ENCODE data around the gene STUB1. TPM values are rescaled to one million over a fixed set of nuclear protein-coding genes. Genes with fewer than 3 reads are reported as not detected.
A peak's percentile ranks its signal among the peaks of the same experiment; 100 is the strongest.

Gene STUB1
- total and polyA plus RNA-seq, 2 experiments from 2014 or later: 201 to 207 TPM

GRCh38 chr16:678209-678857 lies 1.9 kb upstream of the STUB1 start:
- peaks cover 27% of the 10 kb centered on the region for H3K79me2 ChIP-seq (ENCODE audit: insufficient read depth)
- peaks cover 14% of the 10 kb centered on the region for H3K4me1 ChIP-seq (ENCODE audit: insufficient read depth)
- H3K27ac ChIP-seq: no peak overlapping the region
- H3F3A ChIP-seq (ENCODE audit: insufficient read depth): peaks cover 15% of the 10 kb centered on the region; the same call in 1 of the 2 replicates
- 63 to 65% methylated on average over 19 to 21 of the region's 21 CpGs for WGBS, 2 experiments (ENCODE audit: low coverage in 1 of 2, low lambda C conversion rate in 2 of 2, missing lambda C conversion rate in 2 of 2)
- DNase-seq: no peak
- TF ChIP-seq EZH2phosphoT487 (IDR thresholded peaks at IDR 0.05; ENCODE audit: insufficient read depth, low read depth): no peak
- TF ChIP-seq EZH2 (IDR thresholded peaks at IDR 0.05; ENCODE audit: insufficient read depth, poor library complexity, severe bottlenecking): no peak
- H3K9me2 ChIP-seq (ENCODE audit: insufficient read depth): no peaks in the 10 kb centered on the region
- no peak overlapping the region for H3K4me2 ChIP-seq (ENCODE audit: unreplicated experiment)
- in situ Hi-C loops (cut with MboI): no loop called here
- no peak overlapping the region for H3K4me3 ChIP-seq
- no peak overlapping the region for H3K9ac ChIP-seq
- H3K27me3 ChIP-seq (replicated peaks; ENCODE audit: insufficient read depth): no peaks in the 10 kb centered on the region
- H4K20me1 ChIP-seq (ENCODE audit: insufficient read depth): no peaks in the 10 kb centered on the region
- no peak overlapping the region for H2AFZ ChIP-seq
- peaks cover 11% of the 10 kb centered on the region; the same call in 1 of the 2 replicates for H3K36me3 ChIP-seq (ENCODE audit: low read depth)
- no peaks in the 10 kb centered on the region for H3K9me3 ChIP-seq (ENCODE audit: low read depth)

GRCh38 chr16:678858-679813 lies 1.1 kb upstream of the STUB1 start:
- TF ChIP-seq EZH2 (IDR thresholded peaks at IDR 0.05; ENCODE audit: insufficient read depth, poor library complexity, severe bottlenecking): no peak
- TF ChIP-seq EZH2phosphoT487 (IDR thresholded peaks at IDR 0.05; ENCODE audit: insufficient read depth, low read depth): no peak
- WGBS, 2 experiments (ENCODE audit: low coverage in 1 of 2, low lambda C conversion rate in 2 of 2, missing lambda C conversion rate in 2 of 2): 17 to 23% methylated on average over 40 to 45 of the region's 52 CpGs
- no peaks in the 10 kb centered on the region for H3K27me3 ChIP-seq (replicated peaks; ENCODE audit: insufficient read depth)
- peak overlapping the region; percentile 70 for H3K4me2 ChIP-seq (ENCODE audit: unreplicated experiment)
- peaks cover 15% of the 10 kb centered on the region; the same call in 1 of the 2 replicates for H3F3A ChIP-seq (ENCODE audit: insufficient read depth)
- peak overlapping the region; percentile 74 for H3K4me3 ChIP-seq
- peaks cover 11% of the 10 kb centered on the region; the same call in 1 of the 2 replicates for H3K36me3 ChIP-seq (ENCODE audit: low read depth)
- H3K9ac ChIP-seq: peak overlapping the region; percentile 62
- no peaks in the 10 kb centered on the region for H3K9me3 ChIP-seq (ENCODE audit: low read depth)
- peaks cover 15% of the 10 kb centered on the region for H3K4me1 ChIP-seq (ENCODE audit: insufficient read depth)
- H3K79me2 ChIP-seq (ENCODE audit: insufficient read depth): peaks cover 32% of the 10 kb centered on the region
- H3K9me2 ChIP-seq (ENCODE audit: insufficient read depth): no peaks in the 10 kb centered on the region
- H2AFZ ChIP-seq: peak overlapping the region; percentile 84
- no peak overlapping the region for H3K27ac ChIP-seq
- peak; percentile 64 for DNase-seq
- no peaks in the 10 kb centered on the region for H4K20me1 ChIP-seq (ENCODE audit: insufficient read depth)
- in situ Hi-C loops (cut with MboI): no loop called here

GRCh38 chr16:680625-680945 lies 375 bp downstream of the STUB1 start:
- Histone ChIP-seq H3K9me3 (ENCODE audit: low read depth) (no peaks in the 10 kb centered on the region), H4K20me1 (ENCODE audit: insufficient read depth) (no peaks in the 10 kb centered on the region), H3F3A (ENCODE audit: insufficient read depth) (peaks cover 15% of the 10 kb centered on the region; the same call in 1 of the 2 replicates), H3K9me2 (ENCODE audit: insufficient read depth) (no peaks in the 10 kb centered on the region), H3K9ac (peak overlapping the region; percentile 85), H3K27ac (peak overlapping the region; percentile 63), H3K36me3 (ENCODE audit: low read depth) (peaks cover 11% of the 10 kb centered on the region; the same call in 1 of the 2 replicates), H3K79me2 (ENCODE audit: insufficient read depth) (peaks cover 34% of the 10 kb centered on the region), H3K4me1 (ENCODE audit: insufficient read depth) (peaks cover 15% of the 10 kb centered on the region), H2AFZ (0 out of 2 replicates have a peak overlapping the region, but pooled peaks have one; percentile 62), H3K27me3 (replicated peaks; ENCODE audit: insufficient read depth) (no peaks in the 10 kb centered on the region), H3K4me2 (ENCODE audit: unreplicated experiment) (peak overlapping the region; percentile 94), H3K4me3 (peak overlapping the region; percentile 77)
- 0 to 1% methylated on average over 29 to 32 of the region's 38 CpGs for WGBS, 2 experiments (ENCODE audit: low coverage in 1 of 2, low lambda C conversion rate in 2 of 2, missing lambda C conversion rate in 2 of 2)
- no peak for DNase-seq
- TF ChIP-seq EZH2 (IDR thresholded peaks at IDR 0.05; ENCODE audit: insufficient read depth, poor library complexity, severe bottlenecking): no peak
- TF ChIP-seq EZH2phosphoT487 (IDR thresholded peaks at IDR 0.05; ENCODE audit: insufficient read depth, low read depth): no peak
- in situ Hi-C loops (cut with MboI): no loop called here

- H3K4me3 ChIP-seq: peak overlapping the region; percentile 77
- H3K36me3 ChIP-seq (ENCODE audit: low read depth): peaks cover 11% of the 10 kb centered on the region; the same call in 1 of the 2 replicates
- no peak overlapping the region for H2AFZ ChIP-seq
- peak; percentile 88 for DNase-seq
- peaks cover 40% of the 10 kb centered on the region for H3K79me2 ChIP-seq (ENCODE audit: insufficient read depth)
- no peaks in the 10 kb centered on the region for H4K20me1 ChIP-seq (ENCODE audit: insufficient read depth)
- 42 to 44% methylated on average over 43 to 44 of the region's 44 CpGs for WGBS, 2 experiments (ENCODE audit: low coverage in 1 of 2, low lambda C conversion rate in 2 of 2, missing lambda C conversion rate in 2 of 2)
- H3K27ac ChIP-seq: peak overlapping the region; percentile 63
- H3F3A ChIP-seq (ENCODE audit: insufficient read depth): peaks cover 15% of the 10 kb centered on the region; the same call in 1 of the 2 replicates
- H3K27me3 ChIP-seq (replicated peaks; ENCODE audit: insufficient read depth): no peaks in the 10 kb centered on the region
- peak overlapping the region; percentile 94 for H3K4me2 ChIP-seq (ENCODE audit: unreplicated experiment)
- in situ Hi-C loops (cut with MboI): no loop called here
- peaks cover 15% of the 10 kb centered on the region for H3K4me1 ChIP-seq (ENCODE audit: insufficient read depth)
- no peak for TF ChIP-seq EZH2 (IDR thresholded peaks at IDR 0.05; ENCODE audit: insufficient read depth, poor library complexity, severe bottlenecking)
- no peak for TF ChIP-seq EZH2phosphoT487 (IDR thresholded peaks at IDR 0.05; ENCODE audit: insufficient read depth, low read depth)
- H3K9me2 ChIP-seq (ENCODE audit: insufficient read depth): no peaks in the 10 kb centered on the region
- H3K9ac ChIP-seq: peak overlapping the region; percentile 85
- H3K9me3 ChIP-seq (ENCODE audit: low read depth): no peaks in the 10 kb centered on the region
These were observed 946 bp downstream of the STUB1 start for GRCh38 chr16:680967-681745.

Data from GM23248 (cell line).